ENCODE data around the gene NAT9. TPM values are rescaled to one million over a fixed set of nuclear protein-coding genes. Genes with fewer than 3 reads are reported as not detected.

NAT9 gene
- total RNA-seq, 1 donor from 2014 or later = 37.6 TPM

DNA sequence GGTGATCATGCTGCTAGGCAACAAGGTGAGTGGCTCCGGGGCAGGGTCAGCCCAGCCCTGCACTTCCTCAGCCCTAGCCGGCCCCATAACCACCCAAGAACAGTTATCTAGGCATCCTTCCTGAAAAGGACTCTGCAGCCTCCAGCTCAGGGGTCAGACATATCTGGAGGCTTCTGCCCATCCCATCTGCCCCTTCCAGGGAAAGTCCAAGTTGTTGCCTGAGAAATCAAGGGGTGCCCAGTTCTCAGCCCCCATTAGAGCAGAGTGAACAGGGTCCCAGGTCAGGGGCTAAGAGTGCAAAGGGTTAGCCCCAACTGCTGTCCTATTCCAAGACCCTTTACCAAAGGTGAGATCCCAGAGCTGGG is 31.8 kb downstream of the NAT9 start:
- no peak for DNase-seq

DNA sequence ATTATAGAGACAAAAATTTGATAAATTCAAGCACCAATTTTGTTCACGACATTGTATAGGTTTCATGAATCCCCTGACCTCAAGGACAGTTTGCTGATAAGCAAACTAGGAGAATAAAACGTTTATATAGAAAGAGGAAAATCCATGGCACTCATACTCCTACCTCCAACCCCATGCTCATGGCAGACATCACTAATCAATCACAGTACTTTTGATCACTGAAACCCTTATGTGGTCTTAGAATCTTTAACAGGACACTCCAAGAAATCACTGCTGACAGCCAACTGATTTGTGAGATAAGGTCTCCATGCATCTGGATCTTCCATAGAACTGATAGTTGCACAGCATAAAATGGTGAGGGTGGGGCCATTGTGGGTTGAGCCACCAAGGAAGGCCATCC is 32.4 kb downstream of the NAT9 start:
- no peak for DNase-seq

DNA sequence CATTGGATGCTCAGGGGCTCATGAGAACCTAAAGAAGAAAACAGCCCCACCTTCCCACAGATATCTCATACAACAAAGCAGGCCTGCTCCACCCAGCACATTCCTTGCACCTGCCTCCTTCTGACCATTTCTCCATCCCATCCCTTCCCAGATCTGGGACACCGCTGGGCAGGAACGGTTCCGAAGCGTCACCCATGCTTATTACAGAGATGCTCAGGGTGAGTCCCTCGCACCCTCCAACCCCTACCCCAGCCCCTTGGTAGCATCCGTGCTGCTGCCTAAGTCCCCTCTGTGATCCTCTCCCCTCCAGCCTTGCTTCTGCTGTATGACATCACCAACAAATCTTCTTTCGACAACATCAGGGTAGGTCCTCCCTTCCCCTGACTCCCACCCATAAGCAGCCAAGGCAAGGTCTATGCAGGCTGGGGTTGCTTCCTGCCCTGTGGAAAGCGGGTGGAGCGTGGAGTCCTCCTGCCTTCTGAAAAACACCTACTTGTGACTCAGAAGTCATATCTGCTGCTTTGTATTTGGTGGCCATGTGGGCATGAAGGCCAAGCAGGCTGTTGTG is 33.1 kb downstream of the NAT9 start:
- no peak for DNase-seq

DNA sequence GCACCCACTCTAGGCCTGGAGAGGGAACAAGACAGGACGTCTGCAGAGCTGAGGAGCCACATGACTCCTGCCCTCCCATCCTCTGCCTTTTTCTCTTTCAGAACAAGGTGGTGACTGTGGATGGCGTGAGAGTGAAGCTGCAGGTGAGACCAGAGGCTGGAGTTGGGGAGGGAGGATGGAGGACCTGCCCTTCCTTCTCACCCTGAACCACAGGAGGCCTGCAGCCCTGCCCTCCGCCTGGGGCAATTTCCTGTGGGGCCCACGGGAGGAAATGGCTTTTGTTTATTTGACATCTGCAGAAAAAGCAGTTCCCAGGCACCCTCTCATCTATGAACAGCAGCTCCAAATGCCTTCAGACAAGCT is 34.0 kb downstream of the NAT9 start:
- DNase-seq = peak; percentile 57

DNA sequence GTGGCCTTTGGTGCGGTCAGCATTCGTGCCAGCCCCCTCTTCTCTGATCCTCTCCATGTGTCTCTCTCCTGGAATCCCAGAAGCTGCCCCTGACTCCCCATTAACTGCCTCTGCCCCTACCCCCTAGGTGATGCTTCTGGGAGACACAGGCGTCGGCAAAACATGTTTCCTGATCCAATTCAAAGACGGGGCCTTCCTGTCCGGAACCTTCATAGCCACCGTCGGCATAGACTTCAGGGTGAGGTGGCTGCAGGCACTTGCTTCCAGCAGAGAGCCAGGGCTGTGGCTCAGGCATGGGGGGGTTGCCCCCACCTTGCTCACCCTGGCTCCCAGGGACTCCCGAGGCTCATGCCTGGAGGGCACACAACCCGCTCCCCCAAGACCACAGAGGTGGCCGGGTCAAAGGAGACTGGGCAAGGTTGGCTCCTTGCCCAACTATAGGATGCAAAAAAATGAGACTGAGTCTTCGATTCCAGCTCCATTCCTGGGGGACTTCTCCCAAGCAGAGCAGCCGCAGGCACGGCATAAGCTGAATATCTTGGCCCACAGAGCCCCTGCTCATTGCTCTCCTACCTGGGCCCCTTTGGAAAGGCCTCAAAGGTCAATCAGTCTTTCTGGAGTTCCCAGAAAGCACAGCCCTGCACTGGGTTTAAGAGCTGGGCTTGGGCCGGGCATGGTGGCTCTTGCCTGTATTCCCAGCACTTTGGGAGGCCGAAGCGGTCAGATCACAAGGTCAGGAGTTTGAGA is 35.3 kb downstream of the NAT9 start:
- no peak for DNase-seq

DNA sequence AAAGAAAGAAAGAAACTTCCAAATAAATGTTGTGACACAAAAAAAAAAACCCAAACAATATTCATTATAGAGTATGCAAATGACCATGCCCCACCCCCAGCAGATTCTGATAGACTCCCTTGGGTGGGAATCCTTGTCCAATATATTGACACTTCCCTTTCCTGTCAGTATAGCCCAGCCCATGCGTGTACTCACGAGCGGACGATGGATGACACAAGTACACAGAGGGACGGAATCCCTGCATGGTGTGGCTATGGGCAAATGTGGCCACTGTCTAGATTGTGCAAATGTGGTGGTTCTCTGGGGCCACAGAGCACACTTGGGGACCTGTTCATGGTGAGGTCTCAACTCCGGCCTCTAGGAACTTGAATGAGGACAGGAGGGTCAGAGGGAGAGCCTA is 36.0 kb downstream of the NAT9 start:
- no peak for DNase-seq

DNA sequence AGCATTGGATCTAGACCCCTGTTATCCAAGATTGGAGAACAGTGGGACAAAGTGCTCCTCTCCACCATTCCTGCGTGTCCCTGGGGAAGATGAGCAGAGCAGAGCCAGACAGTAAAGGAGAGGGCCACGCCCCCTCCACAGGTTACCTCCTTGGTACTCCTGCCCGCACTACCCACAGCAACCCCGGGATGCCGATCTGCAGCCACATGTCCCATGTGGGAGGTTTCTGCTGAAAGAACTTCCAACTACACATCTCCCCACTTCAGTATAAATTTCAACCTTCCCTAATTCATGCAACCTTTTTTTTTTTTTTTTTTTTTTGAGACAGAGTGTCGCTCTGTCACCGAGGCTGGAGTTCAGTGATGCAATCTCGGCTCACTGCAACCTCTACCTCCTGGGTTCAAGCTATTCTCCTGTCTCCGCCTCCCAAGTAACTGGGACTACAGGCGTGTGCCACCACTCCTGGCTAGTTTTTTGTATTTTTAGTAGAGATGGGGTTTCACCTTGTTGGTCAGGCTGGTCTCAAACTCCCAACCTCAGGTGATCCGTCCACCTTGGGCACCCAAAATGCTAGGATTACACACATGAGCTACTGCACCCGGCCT is 36.8 kb downstream of the NAT9 start:
- DNase-seq = no peak

DNA sequence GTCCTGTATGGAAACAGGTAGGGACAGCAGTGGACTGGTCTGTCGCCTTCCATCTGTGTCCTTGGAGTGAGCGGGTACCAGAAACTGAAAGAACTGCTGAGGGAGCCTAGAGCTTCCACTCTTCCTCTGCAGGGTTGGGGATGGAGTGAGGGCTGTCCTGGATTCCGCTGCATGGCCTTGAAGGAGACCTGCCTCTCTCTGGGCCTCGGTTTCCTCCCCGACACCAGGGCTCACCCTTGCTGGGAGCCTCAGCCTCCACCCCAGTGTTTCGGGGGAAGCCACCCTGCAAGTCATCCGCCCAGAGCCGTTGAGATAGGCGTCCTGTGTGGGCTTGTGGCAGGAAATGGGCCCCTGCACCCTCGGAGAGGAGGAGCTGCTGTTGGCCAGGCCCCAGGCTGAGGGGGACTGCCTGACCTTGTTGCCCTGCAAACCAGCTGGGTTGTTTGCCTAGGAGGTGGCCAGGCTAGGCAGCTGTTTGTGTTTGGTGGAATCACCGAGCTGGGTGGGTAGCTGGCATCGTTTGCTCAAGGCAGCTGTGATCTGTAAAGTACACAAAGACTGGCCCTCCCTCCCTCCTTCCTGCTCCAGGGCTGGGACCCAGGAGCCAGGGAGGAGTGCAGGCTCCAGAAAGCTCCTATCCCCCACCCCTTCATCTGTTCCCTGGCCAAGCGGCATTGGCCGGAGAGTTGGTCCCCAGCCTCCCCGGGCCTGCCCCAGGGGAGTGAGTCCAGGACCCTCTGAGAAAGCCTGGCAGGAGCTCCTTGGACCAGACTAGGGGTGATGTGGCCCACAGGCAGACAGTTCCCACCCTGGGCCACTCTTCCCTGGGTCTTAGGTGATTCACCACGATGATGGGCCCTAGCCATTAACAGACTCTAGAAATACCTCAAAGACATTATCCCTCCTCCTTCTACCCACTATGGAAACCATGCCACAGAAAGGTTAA is 37.8 kb downstream of the NAT9 start:
- DNase-seq = no peak

DNA sequence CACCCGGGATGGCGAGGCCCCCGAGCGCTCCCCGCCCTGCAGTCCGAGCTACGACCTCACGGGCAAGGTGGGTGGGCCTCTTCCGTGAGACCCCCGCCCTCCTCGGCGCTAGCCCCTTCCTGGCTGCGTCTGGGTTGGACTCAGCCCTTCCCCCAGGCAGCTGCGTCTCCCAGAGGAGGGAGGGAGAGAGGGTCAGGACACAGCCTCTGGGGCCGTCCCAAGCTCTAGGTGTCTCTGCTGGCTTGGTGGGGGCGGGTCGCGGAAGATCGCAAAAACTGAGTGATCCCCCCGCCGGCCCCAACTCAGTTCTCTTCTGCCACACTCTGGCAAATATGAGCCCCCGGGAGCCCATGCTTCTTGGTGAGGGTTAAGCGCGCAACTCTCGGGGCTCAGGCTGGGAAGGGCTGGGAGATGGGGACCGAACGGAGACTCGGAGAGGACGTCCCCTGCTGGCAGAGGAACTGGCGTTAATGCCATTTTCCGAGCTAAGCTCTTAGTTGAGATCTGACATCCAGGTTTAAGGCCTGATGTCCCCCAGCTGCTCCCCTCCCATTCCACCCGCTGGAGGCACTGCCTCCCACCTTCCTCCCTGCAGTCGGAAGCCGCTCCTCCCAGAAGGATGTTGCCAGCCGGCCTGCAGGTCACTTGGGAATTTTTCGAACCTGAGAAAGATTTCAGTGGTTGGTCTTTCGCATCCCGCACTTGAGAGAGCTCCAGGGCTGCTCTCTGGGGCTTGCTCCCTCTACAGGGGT is 38.7 kb downstream of the NAT9 start:
- DNase-seq = peak; percentile 39

DNA sequence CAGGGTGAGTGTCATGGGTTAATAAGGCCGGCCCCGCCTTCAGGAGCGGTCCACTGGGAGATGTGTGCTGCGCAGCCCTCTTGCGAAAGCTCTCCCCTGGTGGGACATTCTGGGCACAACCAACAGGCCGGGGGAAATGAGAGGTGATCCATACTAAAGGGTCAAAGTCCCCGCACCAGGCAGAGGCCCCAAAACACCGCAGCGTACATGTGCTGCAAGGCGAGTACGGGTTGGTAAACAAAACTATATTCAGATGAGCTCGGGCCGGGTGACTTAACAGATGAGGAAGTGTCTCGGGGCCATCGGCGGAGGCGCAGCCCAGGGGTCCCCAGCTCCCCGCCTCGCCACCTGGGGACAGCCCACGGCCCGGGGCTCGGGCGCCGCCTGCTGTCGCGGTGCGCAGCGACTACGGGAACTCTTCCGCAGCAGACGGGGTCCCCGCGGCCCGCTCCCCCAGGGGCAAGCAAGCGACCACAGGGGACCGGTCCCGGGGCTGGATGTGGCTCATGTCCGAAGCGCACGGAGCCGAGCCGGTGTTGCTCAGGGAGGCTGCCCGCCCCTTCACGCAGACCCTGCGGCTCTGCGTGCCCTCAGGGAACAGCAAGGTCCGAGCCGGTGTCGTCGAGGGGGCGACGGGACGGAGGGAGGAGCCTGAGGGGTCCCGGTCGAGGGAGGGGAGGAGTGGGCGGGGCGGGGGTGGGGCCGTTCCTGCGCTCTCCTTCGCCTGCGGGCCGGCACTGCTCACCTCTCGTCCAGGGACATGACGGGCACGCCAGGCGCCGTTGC is 39.4 kb downstream of the NAT9 start, which contains the start of gene RAB37:
RAB37 (plus strand) TSS at position 744 of the 786 bp plus-strand sequence; CDS start at position 761, 17 bp downstream.
- DNase-seq = no peak

DNA sequence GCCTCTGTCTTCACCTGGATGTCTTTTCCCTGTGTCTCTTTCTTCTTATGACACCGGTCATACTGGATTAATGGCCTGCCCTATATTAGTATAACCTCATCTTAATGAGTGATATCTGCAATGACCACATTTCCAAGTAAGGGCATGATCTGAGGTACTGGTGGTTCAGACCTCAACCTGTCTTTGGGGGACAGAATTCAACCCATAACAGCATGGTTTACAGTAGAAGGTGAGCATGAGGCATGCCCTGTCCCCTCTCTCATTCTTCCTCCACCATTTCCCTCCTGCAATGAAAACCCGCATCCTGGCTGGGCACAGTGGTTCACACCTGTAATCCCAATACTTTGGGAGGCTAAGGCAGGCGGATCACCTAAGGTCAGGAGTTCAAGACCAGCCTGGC is 41.9 kb downstream of the NAT9 start:
- no peak for DNase-seq

DNA sequence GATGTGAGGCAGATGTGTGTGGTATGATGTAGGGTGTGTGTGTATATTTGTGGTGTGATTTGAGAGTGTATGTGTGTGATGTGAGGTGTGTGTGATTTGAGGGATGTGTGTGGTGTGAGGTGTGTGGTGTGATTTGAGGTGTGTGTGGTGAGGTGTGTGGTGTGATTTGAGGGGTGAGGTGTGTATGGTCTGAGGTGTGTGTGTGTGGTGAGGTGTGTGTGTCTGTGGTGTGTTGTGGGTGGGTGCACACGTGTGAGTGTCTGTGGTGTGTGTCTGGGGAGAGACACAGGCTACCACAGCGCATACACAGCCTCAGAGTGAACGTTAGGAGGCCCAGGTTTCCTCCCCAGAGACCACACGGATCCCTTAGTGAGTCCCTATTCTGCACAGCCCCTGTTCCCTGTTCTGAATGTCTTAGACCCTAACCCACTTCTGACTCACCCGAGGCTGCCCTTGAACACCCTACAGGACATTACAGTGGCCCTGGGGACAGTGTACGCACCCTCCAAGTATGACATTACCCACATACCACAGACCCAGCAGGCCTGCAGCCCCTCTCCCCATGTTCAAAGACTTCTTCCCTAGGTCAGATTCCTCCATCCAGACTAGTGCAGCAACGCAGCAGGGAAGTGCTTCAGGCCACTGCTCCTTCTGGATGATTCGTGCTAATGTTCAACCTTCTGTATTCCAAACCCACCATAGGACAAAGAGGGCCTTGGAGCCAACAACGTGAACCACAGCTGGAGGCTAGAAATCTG is 42.6 kb downstream of the NAT9 start:
- no peak for DNase-seq

DNA sequence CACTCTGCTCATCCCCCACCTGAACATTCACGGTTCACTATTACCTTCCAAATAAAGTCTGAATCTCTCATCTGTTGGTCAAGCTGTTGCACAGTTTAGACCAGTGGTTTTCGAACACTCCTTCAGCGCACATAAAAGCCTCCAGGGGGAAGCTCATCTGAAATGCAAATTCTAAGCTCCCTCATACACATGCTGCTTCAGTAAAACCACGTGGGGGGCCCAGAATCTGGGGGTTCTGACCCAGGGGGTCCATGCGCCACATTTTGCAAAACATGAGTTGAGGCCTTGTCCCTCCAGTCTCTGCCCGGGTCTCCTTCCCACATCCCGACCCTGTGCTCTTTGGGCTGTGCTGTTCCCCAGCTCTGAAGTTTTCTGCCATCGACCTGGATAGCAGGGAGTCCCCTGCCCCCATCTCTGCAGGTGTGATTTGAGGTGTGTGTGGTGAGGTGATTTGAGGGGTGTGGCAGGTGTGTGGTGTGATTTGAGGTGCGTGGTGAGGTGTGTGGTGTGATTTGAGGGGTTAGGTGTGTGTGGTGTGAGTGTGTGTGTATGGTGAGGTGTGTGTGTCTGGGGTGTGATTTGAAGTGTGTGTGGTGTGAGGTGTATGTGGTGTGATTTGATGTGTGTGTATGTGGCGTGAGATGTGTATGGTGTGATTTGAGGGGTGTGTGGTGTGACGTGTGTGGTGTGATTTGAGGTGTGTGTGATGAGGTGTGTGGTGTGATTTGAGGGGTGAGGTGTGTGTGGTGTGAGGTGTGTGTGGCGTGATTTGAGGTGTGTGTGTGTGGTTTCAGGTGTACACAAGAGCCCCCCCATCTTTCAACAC is 43.9 kb downstream of the NAT9 start:
- DNase-seq = no peak

DNA sequence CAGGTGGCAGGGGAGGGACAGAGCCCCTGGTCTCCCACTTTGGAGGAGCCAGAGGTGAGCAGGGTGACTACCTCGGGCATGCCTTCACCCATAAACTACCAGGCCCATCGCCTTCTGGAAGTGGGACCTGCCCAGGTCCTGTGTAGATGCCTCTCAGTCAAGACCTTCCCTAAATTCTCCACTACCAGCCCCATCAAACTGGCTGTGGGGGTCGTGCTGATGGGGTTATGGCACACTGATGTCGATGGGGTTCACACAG is 44.9 kb downstream of the NAT9 start:
- DNase-seq = no peak

DNA sequence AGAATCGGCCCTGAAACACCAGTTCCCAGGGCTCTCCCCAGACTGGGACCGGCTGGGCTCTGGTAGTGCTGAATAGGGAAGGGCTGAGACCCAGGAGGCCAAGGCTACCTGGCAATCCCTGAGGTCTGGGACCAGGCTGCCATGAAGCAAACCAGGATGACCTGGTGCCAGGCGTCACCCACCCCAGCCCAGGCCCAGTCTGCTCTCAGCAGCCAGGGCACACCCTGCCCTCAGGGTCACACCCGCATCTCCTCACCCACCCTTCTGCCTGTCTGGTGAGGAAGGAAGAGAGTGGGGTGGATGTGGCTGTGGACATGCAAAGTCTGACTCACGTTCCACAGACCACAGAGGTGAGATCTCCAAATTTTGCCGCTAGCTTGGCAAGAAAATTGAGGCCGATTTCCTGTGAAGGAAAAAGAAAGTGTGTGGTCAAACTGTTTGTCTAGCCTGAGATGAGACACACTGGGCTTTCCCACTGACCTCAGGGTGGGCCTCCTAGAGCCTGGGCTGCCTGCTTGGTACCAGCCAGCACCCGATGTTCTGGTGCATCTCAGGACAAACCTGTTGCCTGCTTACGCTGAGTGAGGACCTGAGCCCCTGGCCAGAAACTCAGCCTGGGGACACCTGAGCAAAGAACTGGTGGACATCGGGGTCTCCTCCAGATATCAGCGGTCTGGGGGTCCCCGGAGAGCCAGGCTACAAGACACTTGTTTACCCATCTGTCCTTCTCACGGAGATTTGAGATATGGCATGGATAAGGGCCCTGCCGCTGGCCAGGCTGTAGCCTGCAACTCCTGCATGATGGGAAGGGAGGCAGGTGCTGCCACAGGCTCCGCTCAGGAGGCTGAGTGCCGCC is 45.4 kb downstream of the NAT9 start:
- no peak for DNase-seq

DNA sequence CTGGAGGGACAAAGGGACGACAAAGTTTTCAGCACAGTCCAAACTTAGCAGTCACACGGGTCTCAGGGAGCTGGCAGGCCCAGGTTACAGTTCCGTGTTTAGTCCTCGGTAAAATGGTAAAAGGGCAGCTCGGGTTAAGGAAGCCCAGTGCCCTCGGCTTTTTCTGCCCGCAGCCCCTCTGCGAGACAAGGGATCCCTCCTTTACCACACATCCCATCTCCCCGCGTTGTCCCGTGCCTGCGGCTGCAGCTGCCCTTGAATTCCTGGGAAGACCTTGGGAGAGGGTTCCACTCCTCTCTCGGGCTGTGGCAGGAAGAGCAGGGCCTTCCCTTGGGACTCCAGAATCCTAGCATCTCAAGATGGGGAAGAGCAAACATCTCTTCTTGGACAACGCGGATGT is 46.3 kb downstream of the NAT9 start:
- no peak for DNase-seq

DNA sequence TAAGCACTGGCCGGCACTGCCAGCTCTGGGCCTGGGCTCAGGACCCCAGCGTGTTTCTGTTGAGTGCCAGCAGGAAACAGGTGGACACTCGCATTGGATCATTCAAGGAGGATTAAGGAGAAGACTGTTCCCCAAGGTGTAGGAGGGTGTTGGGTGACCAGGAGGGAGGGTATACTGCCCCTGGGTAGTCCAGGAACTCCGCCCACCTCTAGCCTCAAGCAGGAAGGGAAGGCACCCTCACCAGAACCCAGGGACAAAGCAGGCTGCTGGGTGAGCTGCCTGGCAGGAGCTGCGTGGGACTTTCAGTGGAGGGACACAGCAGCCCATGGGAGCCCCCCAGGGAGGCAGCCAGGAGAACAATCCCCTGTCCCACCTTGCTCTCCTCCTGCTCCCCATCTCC is 46.8 kb downstream of the NAT9 start:
- DNase-seq = no peak

DNA sequence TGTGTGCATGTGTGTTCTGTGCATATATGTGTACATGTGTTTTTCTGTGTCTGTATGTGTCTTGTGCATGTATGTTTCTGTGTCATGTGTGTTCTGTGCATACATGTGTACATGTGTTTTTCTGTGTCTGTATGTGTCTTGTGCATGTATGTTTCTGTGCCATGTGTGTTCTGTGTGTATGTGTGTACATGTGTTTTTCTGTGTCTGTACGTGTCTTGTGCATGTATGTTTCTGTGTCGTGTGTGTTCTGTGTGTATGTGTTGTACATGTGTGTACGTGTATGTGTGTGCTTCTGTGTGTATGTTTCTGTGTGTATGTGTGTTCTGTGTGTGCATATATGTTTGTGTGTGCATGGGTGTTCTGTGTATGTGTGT is 47.5 kb downstream of the NAT9 start:
- DNase-seq = no peak

DNA sequence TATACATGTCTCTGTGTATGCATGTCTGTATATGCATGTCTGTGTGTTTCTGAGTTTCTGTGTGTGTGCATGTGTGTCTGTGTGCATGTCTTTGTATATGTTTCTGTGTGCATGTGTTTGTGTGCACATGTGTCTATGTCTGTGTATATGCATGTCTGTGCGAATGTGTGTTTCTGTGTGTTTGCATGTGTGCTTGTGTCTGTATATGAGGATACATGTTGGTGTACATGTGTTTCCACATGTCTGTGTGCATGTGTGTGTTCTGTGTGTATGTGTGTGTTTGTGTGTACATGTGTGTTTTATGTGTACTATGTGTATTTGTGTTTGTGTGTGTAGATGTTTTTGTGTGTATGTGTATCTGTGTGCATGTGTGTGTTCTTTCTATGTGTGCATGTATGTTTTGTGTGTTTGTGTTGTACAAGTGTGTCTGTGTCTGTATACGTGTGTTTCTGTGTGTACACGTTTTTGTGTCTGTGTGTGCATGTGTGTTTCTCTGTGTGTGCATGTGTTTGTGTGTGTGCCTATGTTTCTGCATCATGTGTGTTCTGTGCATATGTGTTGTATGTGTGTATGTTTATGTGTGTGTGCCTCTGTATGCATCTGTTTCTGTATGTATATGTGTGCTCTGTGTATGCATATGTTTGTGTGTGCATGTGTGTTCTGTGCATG is 48.0 kb downstream of the NAT9 start:
- DNase-seq = no peak

Measured in dermis blood vessel endothelial cell (primary cell).